PC-3 (cell line): ENCODE data around the gene TRIM38. TPM values are rescaled to one million over a fixed set of nuclear protein-coding genes. Genes with fewer than 3 reads are reported as not detected.
"Not testable (repeated sequence)": the region's sequence is repeated elsewhere in the genome, so short reads cannot be mapped to it uniquely, and the experiment has no call there.

Experiments used
- ATAC-seq: fragments of 200-7000 bp; cut with Tn5 transposase; 2 replicates; pipeline ENCODE4 v1.9.1; 2020; ENCODE audit warnings: mild to moderate bottlenecking, moderate library complexity
- BruUV-seq: library from RNA; stranded (reverse); fragments of 400-500 nt; replicated peaks from 2 replicates; lab custom pipeline; 2021; lab: Mats Ljungman, UMichigan
- CTCF ChIA-PET: fragments of 300-600 bp; sonication (Branson Sonifier 250); formaldehyde crosslinking; loops from one replicate; lab custom pipeline; 2022; ENCODE audit warnings: antibody characterized with exemption; lab: Charles Lee
- POLR2A ChIA-PET: fragments of 300-600 bp; sonication (Branson Sonifier 250); formaldehyde crosslinking; loops from one replicate; lab custom pipeline; 2022; ENCODE audit warnings: antibody characterized with exemption; ENCODE audit not compliant: unreplicated experiment; lab: Charles Lee
- DNase-seq: peaks from one replicate; pipeline ENCODE4 v3.0.0-alpha.2; 2015
- H2AFZ ChIP-seq: fragments of 300-600 bp; sonication (generic); 2 replicates; pipeline ENCODE4 v1.6.0; 2016; ENCODE audit warnings: antibody characterized with exemption, low read length
- H3F3A ChIP-seq: fragments of 300-600 bp; sonication (generic); one replicate; pipeline ENCODE4 v1.6.0; 2017; ENCODE audit warnings: antibody characterized with exemption, low read length, control low read depth, mild to moderate bottlenecking; ENCODE audit not compliant: unreplicated experiment
- H3K27ac ChIP-seq: fragments of 300-600 bp; sonication (generic); 2 replicates; pipeline ENCODE4 v1.5.1; 2016; ENCODE audit warnings: mild to moderate bottlenecking, low read length
- H3K27me3 ChIP-seq: fragments of 300-600 bp; sonication (generic); 2 replicates; pipeline ENCODE4 v1.6.1; 2016; ENCODE audit warnings: low read length, mixed read lengths
- H3K36me3 ChIP-seq: fragments of 300-600 bp; sonication (generic); 2 replicates; pipeline ENCODE4 v1.6.1; 2016; ENCODE audit warnings: low read depth, mixed run types, low read length, mixed read lengths
- H3K4me1 ChIP-seq: fragments of 300-600 bp; sonication (generic); 2 replicates; pipeline ENCODE4 v1.5.1; 2016; ENCODE audit warnings: low read length; ENCODE audit not compliant: insufficient read depth
- H3K4me2 ChIP-seq: fragments of 300-600 bp; sonication (generic); 2 replicates; pipeline ENCODE4 v1.6.0; 2016; ENCODE audit warnings: low read length
- H3K4me3 ChIP-seq: fragments of 300-600 bp; sonication (generic); 2 replicates; pipeline ENCODE4 v1.5.1; 2016; ENCODE audit warnings: mild to moderate bottlenecking, low read length, mixed read lengths
- H3K79me2 ChIP-seq: fragments of 300-600 bp; sonication (generic); 2 replicates; pipeline ENCODE4 v1.6.1; 2017; ENCODE audit warnings: low read length, mixed read lengths
- H3K9ac ChIP-seq: fragments of 300-600 bp; sonication (generic); 2 replicates; pipeline ENCODE4 v1.6.0; 2016; ENCODE audit warnings: mild to moderate bottlenecking, low read length
- H3K9me2 ChIP-seq: fragments of 300-600 bp; sonication (generic); replicated peaks from 2 replicates; pipeline ENCODE4 v1.6.1; 2016; ENCODE audit warnings: mixed run types, low read length, mixed read lengths
- H3K9me3 ChIP-seq: fragments of 300-600 bp; sonication (generic); 2 replicates; pipeline ENCODE4 v1.6.1; 2016; ENCODE audit warnings: low read length, mixed read lengths
- H4K20me1 ChIP-seq: fragments of 300-600 bp; sonication (generic); 2 replicates; pipeline ENCODE4 v1.6.1; 2016; ENCODE audit warnings: low read length, mixed read lengths
- CTCF ChIP-seq: fragments of 300-600 bp; sonication (generic); conservative IDR thresholded peaks from 2 replicates; pipeline ENCODE4 v1.5.1; 2017; ENCODE audit warnings: antibody characterized with exemption, low read depth, mild to moderate bottlenecking, low read length
- EZH2 ChIP-seq: fragments of 300-600 bp; sonication (generic); IDR thresholded peaks from one replicate; pipeline ENCODE4 v1.6.1; 2017; ENCODE audit warnings: antibody characterized with exemption, mild to moderate bottlenecking, low read length; ENCODE audit not compliant: unreplicated experiment
- EZH2phosphoT487 ChIP-seq: fragments of 300-600 bp; sonication (generic); IDR thresholded peaks from 2 replicates; pipeline ENCODE4 v1.6.1; 2018; ENCODE audit warnings: mild to moderate bottlenecking, antibody characterized with exemption, low read length, borderline replicate concordance
- intact Hi-C: fragments of 100-400 bp; cut with micrococcal nuclease; formaldehyde crosslinking; loops from 2 replicates; pipeline ENCODE4 v1.9.0; 2023
- total RNA-seq: library from RNA; depleted of rRNA; stranded (reverse); fragments of >200 nt; gene quantifications from 2 replicates; pipeline ENCODE4 v1.2.3, GENCODE V29; 2014

TRIM38 gene
- total RNA-seq, 1 experiment from 2014 or later: 5.6 TPM

GRCh38 chr6:25946631-25947030, 16.0 kb upstream of the TRIM38 start:
- POLR2A ChIA-PET: no interaction called here
- Histone ChIP-seq H4K20me1 (no peaks in the 10 kb centered on the region), H3K79me2 (no peaks in the 10 kb centered on the region), H3K9me3 (no peaks in the 10 kb centered on the region), H3K4me3 (no peak overlapping the region), H3K9me2 (no peaks in the 10 kb centered on the region), H3K36me3 (no peaks in the 10 kb centered on the region), H3K27me3 (no peaks in the 10 kb centered on the region), H3K4me2 (no peak overlapping the region), H3K27ac (no peak overlapping the region), H3K9ac (no peak overlapping the region), H3K4me1 (no peaks in the 10 kb centered on the region), H2AFZ (no peak overlapping the region), H3F3A (no peaks in the 10 kb centered on the region)
- no peak for DNase-seq
- CTCF ChIA-PET: no interaction called here
- no peak for ATAC-seq
- no TSS peak for BruUV-seq
- intact Hi-C loops: loop anchor here (10.0 kb wide), 1 partner anchor 332 kb away; no protein-coding TSS in a partner anchor
- TF ChIP-seq CTCF: no peak
- no peak for TF ChIP-seq EZH2
- no peak for TF ChIP-seq EZH2phosphoT487

GRCh38 chr6:25947492-25947891, 15.1 kb upstream of the TRIM38 start:
- ATAC-seq, H3K79me2 ChIP-seq, H3K9ac ChIP-seq, H3K36me3 ChIP-seq, H3K4me2 ChIP-seq, POLR2A ChIA-PET, H3K9me3 ChIP-seq, H3F3A ChIP-seq, H3K4me3 ChIP-seq, CTCF ChIA-PET, H3K9me2 ChIP-seq, DNase-seq, H4K20me1 ChIP-seq, H2AFZ ChIP-seq, H3K27ac ChIP-seq, BruUV-seq, H3K27me3 ChIP-seq, H3K4me1 ChIP-seq: not testable (repeated sequence)
- intact Hi-C loops: loop anchor here (10.0 kb wide), 1 partner anchor 333 kb away; no protein-coding TSS in a partner anchor

- no peaks in the 10 kb centered on the region for H3F3A ChIP-seq
- no peaks in the 10 kb centered on the region for H3K9me3 ChIP-seq
- POLR2A ChIA-PET: interaction anchor here (0.6 kb wide), 1 partner anchor 94 kb away, joined by 3 read pairs; a partner anchor contains a TSS
- no peak overlapping the region for H3K4me2 ChIP-seq
- H2AFZ ChIP-seq: no peak overlapping the region
- H3K9me2 ChIP-seq: no peaks in the 10 kb centered on the region
- intact Hi-C loops: loop anchor here (10.0 kb wide), 1 partner anchor 335 kb away; no protein-coding TSS in a partner anchor
- H3K36me3 ChIP-seq: no peaks in the 10 kb centered on the region
- TF ChIP-seq EZH2phosphoT487: no peak
- TF ChIP-seq CTCF: no peak
- TF ChIP-seq EZH2: no peak
- no peaks in the 10 kb centered on the region for H4K20me1 ChIP-seq
- H3K4me3 ChIP-seq: no peak overlapping the region
- H3K9ac ChIP-seq: no peak overlapping the region
- no peak overlapping the region for H3K27ac ChIP-seq
- no peaks in the 10 kb centered on the region for H3K79me2 ChIP-seq
- CTCF ChIA-PET: no interaction called here
- H3K27me3 ChIP-seq: no peaks in the 10 kb centered on the region
- DNase-seq: no peak
- no TSS peak for BruUV-seq
- H3K4me1 ChIP-seq: no peaks in the 10 kb centered on the region
- ATAC-seq: no peak
Measured at GRCh38 chr6:25949695-25950094, 12.9 kb upstream of the TRIM38 start.
